CD4-positive, alpha-beta T cell treated with Interleukin-10 for 1 hour (primary cell): ENCODE data around the gene SLC12A7.
"Not testable (repeated sequence)": the region's sequence is repeated elsewhere in the genome, so short reads cannot be mapped to it uniquely, and the experiment has no call there.

Experiments
- DNase-seq: peaks from one replicate; pipeline ENCODE4 v3.0.0-alpha.2; 2020

SLC12A7 gene

GRCh38 chr5:1108865-1109174, 3.0 kb downstream of the SLC12A7 start:
- no peak for DNase-seq

GRCh38 chr5:1108023-1108864, 3.6 kb downstream of the SLC12A7 start:
- no peak for DNase-seq

GRCh38 chr5:1107167-1108022, 4.5 kb downstream of the SLC12A7 start:
- DNase-seq = no peak

GRCh38 chr5:1106385-1107166, 5.3 kb downstream of the SLC12A7 start:
- DNase-seq = no peak

GRCh38 chr5:1105350-1106265, 6.3 kb downstream of the SLC12A7 start:
- peak; percentile 55 for DNase-seq

- peak; percentile 30 for DNase-seq
These were observed 7.4 kb downstream of the SLC12A7 start for GRCh38 chr5:1104327-1105006.

- DNase-seq = no peak
These were observed 8.1 kb downstream of the SLC12A7 start for GRCh38 chr5:1103505-1104326.

- no peak for DNase-seq
These were observed 8.8 kb downstream of the SLC12A7 start for GRCh38 chr5:1103093-1103492.

GRCh38 chr5:1101961-1102713, 9.7 kb downstream of the SLC12A7 start:
- no peak for DNase-seq

- DNase-seq = no peak
These were observed 10.9 kb downstream of the SLC12A7 start for GRCh38 chr5:1100664-1101574.

GRCh38 chr5:1099926-1100663, 11.8 kb downstream of the SLC12A7 start:
- no peak for DNase-seq

- no peak for DNase-seq
These were observed 12.8 kb downstream of the SLC12A7 start for GRCh38 chr5:1098986-1099597.

GRCh38 chr5:1097988-1098385, 13.9 kb downstream of the SLC12A7 start:
- not testable (repeated sequence) for DNase-seq

GRCh38 chr5:1097381-1097987, 14.4 kb downstream of the SLC12A7 start:
- no peak for DNase-seq

GRCh38 chr5:1096838-1097237, 15.0 kb downstream of the SLC12A7 start:
- no peak for DNase-seq

GRCh38 chr5:1095990-1096363, 15.9 kb downstream of the SLC12A7 start:
- DNase-seq = no peak
